A549 treated with ZK216348 at 1 μM for 4 hours (cell line): ENCODE data around the gene CCDC71. TPM values are rescaled to one million over a fixed set of nuclear protein-coding genes. Genes with fewer than 3 reads are reported as not detected.

Experiments used
- total RNA-seq: library from RNA; stranded (reverse); fragments of 200-300 nt; extraction: Qiagen RNA extraction; gene quantifications from 5 replicates; pipeline ENCODE4 v1.2.3, GENCODE V29; 2022; ENCODE audit warnings: low read depth

The CCDC71 gene
- 11.2 to 15.5 TPM (median 13.2 TPM) in 5 replicates for total RNA-seq

DNA sequence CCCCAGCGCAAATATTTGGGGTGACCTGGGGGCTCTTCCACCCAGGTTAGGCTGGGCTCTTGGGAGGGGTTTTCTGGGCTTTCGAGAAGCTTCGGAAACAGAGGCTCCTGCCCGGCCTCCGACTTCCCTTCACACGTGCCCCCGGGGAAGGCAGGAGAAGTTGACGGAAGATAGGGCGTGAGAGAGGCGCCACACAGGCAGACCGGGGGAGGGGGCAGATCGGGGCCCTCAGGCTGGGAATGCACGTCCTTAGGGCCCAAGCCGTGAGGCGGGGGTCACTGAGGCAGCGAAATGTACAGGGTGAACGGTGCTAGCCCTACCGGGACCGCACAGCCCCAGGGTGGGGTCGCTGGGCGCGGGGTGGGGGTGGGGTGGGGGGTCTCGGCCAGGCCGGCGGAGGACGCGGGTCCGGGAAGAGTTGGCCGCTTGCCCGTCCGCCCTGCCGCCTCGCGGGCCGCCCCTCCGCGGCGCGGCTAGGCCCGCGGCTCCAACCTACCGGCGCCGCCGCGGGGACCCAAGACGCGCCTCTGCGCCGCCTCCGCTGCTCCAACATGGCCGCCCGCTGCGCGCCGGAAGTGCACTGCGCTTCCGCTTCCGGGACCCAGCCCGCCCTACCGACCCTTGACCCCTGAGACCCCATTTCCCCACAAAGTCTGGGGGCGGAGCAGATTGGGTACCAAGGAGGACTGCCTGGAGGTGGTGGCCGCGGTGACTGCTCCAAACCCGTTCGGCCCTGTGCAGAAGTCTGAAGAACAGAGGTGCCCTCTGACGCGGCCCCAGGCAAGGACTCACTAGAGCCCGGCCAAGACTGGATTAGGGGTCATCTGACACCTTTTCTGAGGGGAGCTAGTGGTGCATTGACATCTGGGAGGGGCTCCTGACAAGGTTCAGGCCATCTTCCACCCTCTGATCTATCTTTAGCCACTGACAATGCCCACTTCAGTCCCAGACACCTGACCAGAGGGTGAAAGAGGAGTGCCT is at the start of gene CCDC71:
TSS of gene CCDC71 (minus strand) at position 561 of the 981 bp plus-strand sequence. CDS start 2,123 bp downstream, outside the sequence.

DNA sequence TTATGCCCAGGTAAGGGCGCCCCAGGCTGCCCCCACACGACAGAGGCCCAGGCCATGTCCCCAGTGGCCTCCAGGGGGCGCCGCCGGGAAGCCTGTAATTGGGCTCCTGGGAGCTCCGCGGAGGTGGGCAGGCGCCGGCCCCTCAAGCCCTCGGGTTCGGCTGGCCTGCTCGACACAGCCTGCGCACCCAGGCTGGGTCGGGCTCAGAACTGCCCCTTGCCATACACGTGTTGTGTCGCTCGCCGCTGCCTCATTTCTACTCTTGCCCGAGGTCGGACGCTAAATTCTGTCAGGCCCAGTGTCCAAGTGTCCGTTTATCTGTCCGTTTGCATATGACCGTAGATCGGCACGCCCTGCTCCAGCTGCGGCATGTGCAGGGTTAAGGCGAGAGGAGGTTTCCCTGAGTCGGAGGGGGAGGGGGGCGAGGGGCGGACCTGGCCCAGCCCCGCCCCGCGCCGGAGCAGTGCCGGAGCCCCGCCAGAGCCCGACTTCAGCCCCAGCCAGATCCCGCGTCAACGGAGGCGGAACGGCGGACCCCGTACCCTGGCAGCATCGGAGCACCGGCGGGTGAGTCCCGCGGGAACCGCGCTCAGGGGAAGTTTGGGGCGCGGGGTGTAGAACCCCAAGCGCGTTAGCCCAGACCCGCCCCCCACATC is 5.1 kb upstream of the CCDC71 start, which contains the start of gene KLHDC8B:
TSS of gene KLHDC8B (plus strand) at position 480 of the 656 bp plus-strand sequence. CDS start 1,172 bp downstream, outside the sequence.

DNA sequence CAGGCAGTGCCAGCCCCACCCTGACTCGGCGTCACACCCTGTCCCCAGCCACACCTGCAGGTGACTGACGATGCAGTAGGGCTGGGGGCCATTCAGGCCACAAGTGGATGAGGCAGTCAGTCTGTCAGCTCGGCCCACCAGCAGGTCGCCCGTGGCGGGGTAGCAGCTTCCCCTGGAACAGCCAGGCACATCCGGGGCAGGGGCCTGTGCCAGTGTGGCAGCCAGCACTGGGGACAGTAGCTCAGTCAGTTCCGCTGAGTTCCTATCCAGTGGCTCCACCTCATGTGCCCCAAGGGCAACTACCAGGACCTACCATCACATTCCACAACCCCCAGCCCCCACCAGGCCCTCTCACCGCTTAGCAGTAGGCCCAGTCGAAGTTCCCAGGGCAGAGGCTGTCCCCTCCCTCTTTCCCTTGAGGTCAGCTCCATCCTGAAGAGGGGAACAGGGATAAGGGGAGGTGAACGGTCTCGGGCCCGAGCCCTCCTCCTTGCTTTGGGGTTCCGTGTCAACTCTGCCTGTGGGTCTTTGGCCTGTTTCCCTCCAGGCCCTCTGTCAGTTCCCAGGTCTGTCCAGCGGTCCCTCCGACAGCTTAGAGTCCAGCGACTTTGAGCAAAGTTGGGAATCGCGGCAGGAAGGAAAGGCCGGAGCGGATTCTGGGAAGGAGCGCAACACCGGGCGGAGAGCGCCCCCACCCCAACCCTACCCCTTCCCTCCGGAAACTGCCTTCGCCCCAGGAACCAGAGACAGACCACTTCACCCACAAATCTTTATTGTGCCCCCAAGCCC is 33.5 kb downstream of the CCDC71 start, which contains the start of gene LAMB2:
TSS of gene LAMB2 (minus strand) at position 614 of the 789 bp plus-strand sequence. CDS start at position 431, 183 bp downstream.

DNA sequence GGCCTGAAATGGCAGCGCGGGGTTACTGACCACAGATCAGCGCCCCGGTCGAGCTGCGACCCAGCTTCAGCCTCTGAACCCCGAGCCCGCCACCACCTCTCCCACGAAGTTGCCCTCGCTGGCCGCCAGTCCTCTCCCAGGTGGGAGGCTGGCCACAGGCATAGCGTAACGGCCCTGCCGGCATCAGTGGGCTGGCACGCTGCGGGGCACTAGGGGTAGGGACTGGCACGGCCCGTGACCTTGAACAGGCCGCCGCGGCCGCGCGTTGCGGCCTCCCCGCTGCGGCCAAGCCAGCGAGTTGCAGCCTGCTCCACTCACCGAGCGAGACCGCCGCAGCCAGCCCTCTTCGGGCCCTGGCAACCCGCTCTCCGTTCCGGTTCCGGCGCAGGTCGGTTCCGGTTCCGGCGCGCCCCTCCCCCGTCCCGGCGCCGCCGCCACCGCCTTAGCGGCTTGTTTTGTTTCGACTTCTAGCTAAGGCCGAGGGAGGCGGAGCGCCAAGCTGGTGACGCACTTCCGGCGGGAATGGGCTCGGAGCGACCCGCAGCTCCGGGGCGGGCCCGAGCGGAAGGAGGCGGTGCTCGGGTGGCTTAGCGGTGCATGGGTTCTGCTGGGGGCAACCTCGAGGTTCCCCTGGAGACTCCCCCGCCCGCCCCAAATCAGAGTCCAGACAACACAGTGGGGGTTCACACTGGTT is 45.5 kb downstream of the CCDC71 start, which contains the start of gene USP19:
TSS of gene USP19 (minus strand) at position 386 of the 694 bp plus-strand sequence. CDS start 1,678 bp downstream, outside the sequence.

Other genes starting within 250 kb of the CCDC71 start
- gene ARIH2, start 247.5 kb downstream of the CCDC71 start, total RNA-seq, result 55.3 to 61.3 TPM (median 60.6 TPM) in 5 replicates
- gene P4HTM, start 176.1 kb downstream of the CCDC71 start, total RNA-seq, result 11.1 to 19.3 TPM (median 18.2 TPM) in 5 replicates
- gene WDR6, start 158.9 kb downstream of the CCDC71 start, total RNA-seq, result 40.8 to 84.0 TPM (median 75.5 TPM) in 5 replicates
- 16.2 to 27.1 TPM (median 25.0 TPM) in 5 replicates for gene DALRD3, start 147.8 kb downstream of the CCDC71 start, total RNA-seq
- 53.5 to 87.8 TPM (median 85.8 TPM) in 5 replicates for gene NDUFAF3, start 144.2 kb downstream of the CCDC71 start, total RNA-seq
- 145 to 163 TPM (median 162 TPM) in 5 replicates for gene IMPDH2, start 136.9 kb downstream of the CCDC71 start, total RNA-seq
- 36.0 to 45.8 TPM (median 40.4 TPM) in 5 replicates for gene QRICH1, start 72.3 kb downstream of the CCDC71 start, total RNA-seq
- 106 to 180 TPM (median 147 TPM) in 5 replicates for gene QARS1, start 61.6 kb downstream of the CCDC71 start, total RNA-seq
- gene USP19, start 45.5 kb downstream of the CCDC71 start, total RNA-seq, result 10.8 to 25.5 TPM (median 24.1 TPM) in 5 replicates
- 60.1 to 124 TPM (median 114 TPM) in 5 replicates for gene LAMB2, start 33.3 kb downstream of the CCDC71 start, total RNA-seq
- 4.4 to 6.3 TPM (median 5.8 TPM) in 5 replicates for gene KLHDC8B, start 5.3 kb upstream of the CCDC71 start, total RNA-seq
- 1.7 to 2.6 TPM (median 2.0 TPM) in 5 replicates for gene C3orf62, start 110.9 kb upstream of the CCDC71 start, total RNA-seq
- 12.9 to 15.9 TPM (median 14.2 TPM) in 5 replicates for gene USP4, start 173.7 kb upstream of the CCDC71 start, total RNA-seq
- gene GPX1, start 192.0 kb upstream of the CCDC71 start, total RNA-seq, result 192 to 311 TPM (median 283 TPM) in 5 replicates
- 451 to 581 TPM (median 463 TPM) in 5 replicates for gene RHOA, start 245.6 kb upstream of the CCDC71 start, total RNA-seq
- gene TCTA, start 246.1 kb upstream of the CCDC71 start, total RNA-seq, result 18.9 to 24.4 TPM (median 23.7 TPM) in 5 replicates